HG03139 (cell line): ENCODE measurements around the gene ASIC3.

Experiments used
- ATAC-seq: cut with Tn5 transposase; IDR thresholded peaks from one replicate; pipeline ENCODE4 v1.9.1; 2021; ENCODE audit not compliant: unreplicated experiment

ASIC3 gene

GRCh38 chr7:151100921-151101320, 52.6 kb downstream of the ASIC3 start:
- no peak for ATAC-seq

- no peak for ATAC-seq
These were observed 53.5 kb downstream of the ASIC3 start for GRCh38 chr7:151101621-151102396.
